ENCODE data around the gene PCYT1A.

Gene PCYT1A

GRCh38 chr3:196334982-196335381 is 47.5 kb upstream of the PCYT1A start:
- H2AFZ ChIP-seq (ENCODE audit: low read depth, low read length), result no peak overlapping the region
- DNase-seq, result no peak
- H3K36me3 ChIP-seq (ENCODE audit: insufficient read depth, low read length), result no peaks in the 10 kb centered on the region
- H3K27me3 ChIP-seq (ENCODE audit: insufficient read depth, low read length, poor library complexity), result no peaks in the 10 kb centered on the region
- H3K4me2 ChIP-seq (ENCODE audit: insufficient read depth, low read length), result no peak overlapping the region
- H3K4me1 ChIP-seq (ENCODE audit: insufficient read depth, low read length), result no peaks in the 10 kb centered on the region
- TF ChIP-seq EZH2 (IDR thresholded peaks at IDR 0.05; ENCODE audit: borderline replicate concordance, low read depth, low read length, severe bottlenecking), result no peak
- TF ChIP-seq, protein P1, sequence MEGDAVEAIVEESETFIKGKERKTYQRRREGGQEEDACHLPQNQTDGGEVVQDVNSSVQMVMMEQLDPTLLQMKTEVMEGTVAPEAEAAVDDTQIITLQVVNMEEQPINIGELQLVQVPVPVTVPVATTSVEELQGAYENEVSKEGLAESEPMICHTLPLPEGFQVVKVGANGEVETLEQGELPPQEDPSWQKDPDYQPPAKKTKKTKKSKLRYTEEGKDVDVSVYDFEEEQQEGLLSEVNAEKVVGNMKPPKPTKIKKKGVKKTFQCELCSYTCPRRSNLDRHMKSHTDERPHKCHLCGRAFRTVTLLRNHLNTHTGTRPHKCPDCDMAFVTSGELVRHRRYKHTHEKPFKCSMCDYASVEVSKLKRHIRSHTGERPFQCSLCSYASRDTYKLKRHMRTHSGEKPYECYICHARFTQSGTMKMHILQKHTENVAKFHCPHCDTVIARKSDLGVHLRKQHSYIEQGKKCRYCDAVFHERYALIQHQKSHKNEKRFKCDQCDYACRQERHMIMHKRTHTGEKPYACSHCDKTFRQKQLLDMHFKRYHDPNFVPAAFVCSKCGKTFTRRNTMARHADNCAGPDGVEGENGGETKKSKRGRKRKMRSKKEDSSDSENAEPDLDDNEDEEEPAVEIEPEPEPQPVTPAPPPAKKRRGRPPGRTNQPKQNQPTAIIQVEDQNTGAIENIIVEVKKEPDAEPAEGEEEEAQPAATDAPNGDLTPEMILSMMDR (IDR thresholded peaks at IDR 0.05; ENCODE audit: borderline replicate concordance, extremely low read depth, low read length, poor library complexity, severe bottlenecking), result no peak
- H3K9ac ChIP-seq (ENCODE audit: low read depth, low read length), result no peak overlapping the region
- no peak overlapping the region for H3K27ac ChIP-seq (ENCODE audit: low read length)
- ATAC-seq (ENCODE audit: insufficient read depth, low read depth), result no peak
- H4K20me1 ChIP-seq (ENCODE audit: insufficient read depth, low read length), result no peaks in the 10 kb centered on the region
- H3K9me3 ChIP-seq (ENCODE audit: insufficient read depth, low read length, severe bottlenecking), result no peaks in the 10 kb centered on the region
- H3K4me3 ChIP-seq (ENCODE audit: low read depth in 1 of 2, low read length in 2 of 2), result no peak overlapping the region
- no peaks in the 10 kb centered on the region for H3K79me2 ChIP-seq (ENCODE audit: insufficient read depth, low read length)

- Histone ChIP-seq H3K9ac (ENCODE audit: low read depth, low read length) (no peak overlapping the region), H3K27me3 (ENCODE audit: insufficient read depth, low read length, poor library complexity) (no peaks in the 10 kb centered on the region), H3K9me3 (ENCODE audit: insufficient read depth, low read length, severe bottlenecking) (no peaks in the 10 kb centered on the region), H4K20me1 (ENCODE audit: insufficient read depth, low read length) (no peaks in the 10 kb centered on the region), H3K4me3 (ENCODE audit: low read depth in 1 of 2, low read length in 2 of 2) (no peak overlapping the region), H3K4me2 (ENCODE audit: insufficient read depth, low read length) (no peak overlapping the region), H3K79me2 (ENCODE audit: insufficient read depth, low read length) (no peaks in the 10 kb centered on the region), H2AFZ (ENCODE audit: low read depth, low read length) (no peak overlapping the region), H3K27ac (ENCODE audit: low read length) (no peak overlapping the region), H3K36me3 (ENCODE audit: insufficient read depth, low read length) (no peaks in the 10 kb centered on the region), H3K4me1 (ENCODE audit: insufficient read depth, low read length) (no peaks in the 10 kb centered on the region)
- no peak for ATAC-seq (ENCODE audit: insufficient read depth, low read depth)
- TF ChIP-seq EZH2 (IDR thresholded peaks at IDR 0.05; ENCODE audit: borderline replicate concordance, low read depth, low read length, severe bottlenecking), result no peak
- TF ChIP-seq, protein P1 (IDR thresholded peaks at IDR 0.05; ENCODE audit: borderline replicate concordance, extremely low read depth, low read length, poor library complexity, severe bottlenecking), result no peak
- no peak for DNase-seq
These were observed 44.6 kb upstream of the PCYT1A start for GRCh38 chr3:196332168-196332567.

- H3K4me3 ChIP-seq (ENCODE audit: low read depth in 1 of 2, low read length in 2 of 2), result no peak overlapping the region
- H3K9ac ChIP-seq (ENCODE audit: low read depth, low read length), result no peak overlapping the region
- no peaks in the 10 kb centered on the region for H3K4me1 ChIP-seq (ENCODE audit: insufficient read depth, low read length)
- no peaks in the 10 kb centered on the region for H3K36me3 ChIP-seq (ENCODE audit: insufficient read depth, low read length)
- DNase-seq (no peak), ATAC-seq (ENCODE audit: insufficient read depth, low read depth) (no peak)
- H2AFZ ChIP-seq (ENCODE audit: low read depth, low read length), result no peak overlapping the region
- no peaks in the 10 kb centered on the region for H3K9me3 ChIP-seq (ENCODE audit: insufficient read depth, low read length, severe bottlenecking)
- no peak for TF ChIP-seq EZH2 (IDR thresholded peaks at IDR 0.05; ENCODE audit: borderline replicate concordance, low read depth, low read length, severe bottlenecking)
- TF ChIP-seq, protein P1 (IDR thresholded peaks at IDR 0.05; ENCODE audit: borderline replicate concordance, extremely low read depth, low read length, poor library complexity, severe bottlenecking), result no peak
- H3K27me3 ChIP-seq (ENCODE audit: insufficient read depth, low read length, poor library complexity), result no peaks in the 10 kb centered on the region
- H4K20me1 ChIP-seq (ENCODE audit: insufficient read depth, low read length), result no peaks in the 10 kb centered on the region
- no peaks in the 10 kb centered on the region for H3K79me2 ChIP-seq (ENCODE audit: insufficient read depth, low read length)
- no peak overlapping the region for H3K27ac ChIP-seq (ENCODE audit: low read length)
- H3K4me2 ChIP-seq (ENCODE audit: insufficient read depth, low read length), result no peak overlapping the region
These were observed 39.9 kb upstream of the PCYT1A start for GRCh38 chr3:196327405-196327804.

GRCh38 chr3:196326936-196327335 is 39.4 kb upstream of the PCYT1A start:
- Histone ChIP-seq H3K36me3 (ENCODE audit: insufficient read depth, low read length) (no peaks in the 10 kb centered on the region), H2AFZ (ENCODE audit: low read depth, low read length) (no peak overlapping the region), H4K20me1 (ENCODE audit: insufficient read depth, low read length) (no peaks in the 10 kb centered on the region), H3K27me3 (ENCODE audit: insufficient read depth, low read length, poor library complexity) (no peaks in the 10 kb centered on the region), H3K79me2 (ENCODE audit: insufficient read depth, low read length) (no peaks in the 10 kb centered on the region), H3K4me3 (ENCODE audit: low read depth in 1 of 2, low read length in 2 of 2) (no peak overlapping the region), H3K27ac (ENCODE audit: low read length) (no peak overlapping the region), H3K4me2 (ENCODE audit: insufficient read depth, low read length) (no peak overlapping the region), H3K9me3 (ENCODE audit: insufficient read depth, low read length, severe bottlenecking) (no peaks in the 10 kb centered on the region), H3K4me1 (ENCODE audit: insufficient read depth, low read length) (no peaks in the 10 kb centered on the region), H3K9ac (ENCODE audit: low read depth, low read length) (no peak overlapping the region)
- ATAC-seq (ENCODE audit: insufficient read depth, low read depth) (no peak), DNase-seq (no peak)
- TF ChIP-seq, protein P1 (IDR thresholded peaks at IDR 0.05; ENCODE audit: borderline replicate concordance, extremely low read depth, low read length, poor library complexity, severe bottlenecking), result no peak
- no peak for TF ChIP-seq EZH2 (IDR thresholded peaks at IDR 0.05; ENCODE audit: borderline replicate concordance, low read depth, low read length, severe bottlenecking)

Measured in DND-41 (cell line).